Panc1 (cell line): ENCODE measurements around the gene DPYD.

Experiments used
- POLR2AphosphoS5 ChIP-seq: IDR thresholded peaks from 2 replicates; pipeline ENCODE4 v1.6.1; 2012; ENCODE audit warnings: mild to moderate bottlenecking, low read depth, low read length, moderate library complexity
- TF ChIP-seq, protein P1 (sequence below): fragments of 450-650 bp; IDR thresholded peaks from 2 replicates; pipeline ENCODE4 v1.5.1; 2017; ENCODE audit warnings: mild to moderate bottlenecking
- TF ChIP-seq, protein P2 (sequence below), 2 experiments: IDR thresholded peaks; 2 replicates each; pipeline ENCODE4 v1.6.1; 2011 to 2012; ENCODE audit warnings: low read depth in 2 of 2, control low read depth in 1 of 2, low read length in 1 of 2, mild to moderate bottlenecking in 1 of 2, moderate library complexity in 1 of 2; ENCODE audit not compliant: insufficient read depth in 1 of 2

DNA sequence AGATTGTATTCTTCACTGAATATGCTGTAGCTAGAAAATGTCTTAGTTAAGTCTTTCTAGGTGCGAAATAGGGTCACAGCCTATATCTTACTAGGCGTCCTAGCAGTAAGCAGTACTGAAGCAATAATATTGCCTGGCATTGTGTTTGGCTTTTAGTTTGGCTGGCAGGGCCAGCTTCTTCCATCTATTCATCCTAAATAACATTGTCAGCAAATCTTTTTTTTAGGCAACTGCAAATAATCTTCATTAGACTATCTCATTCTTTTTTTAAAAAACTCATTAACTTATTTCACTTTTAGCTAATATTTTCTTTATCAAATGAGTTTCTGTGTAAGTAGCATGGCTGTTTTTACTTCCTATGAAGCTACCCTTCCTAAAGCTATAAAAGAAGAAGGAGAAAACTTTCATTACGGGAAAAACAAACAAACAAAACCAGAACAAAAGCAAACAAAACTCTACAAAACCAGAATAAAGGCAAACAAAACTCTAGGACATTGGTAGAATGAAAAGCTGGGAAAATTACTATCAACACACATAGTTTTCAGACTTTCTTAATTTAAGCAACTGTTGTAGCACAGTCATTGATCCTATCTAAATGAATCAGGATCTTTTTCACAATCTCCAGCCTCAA, 506.0 kb downstream of the DPYD start:
- no peak for TF ChIP-seq POLR2AphosphoS5
- TF ChIP-seq, protein P1, sequence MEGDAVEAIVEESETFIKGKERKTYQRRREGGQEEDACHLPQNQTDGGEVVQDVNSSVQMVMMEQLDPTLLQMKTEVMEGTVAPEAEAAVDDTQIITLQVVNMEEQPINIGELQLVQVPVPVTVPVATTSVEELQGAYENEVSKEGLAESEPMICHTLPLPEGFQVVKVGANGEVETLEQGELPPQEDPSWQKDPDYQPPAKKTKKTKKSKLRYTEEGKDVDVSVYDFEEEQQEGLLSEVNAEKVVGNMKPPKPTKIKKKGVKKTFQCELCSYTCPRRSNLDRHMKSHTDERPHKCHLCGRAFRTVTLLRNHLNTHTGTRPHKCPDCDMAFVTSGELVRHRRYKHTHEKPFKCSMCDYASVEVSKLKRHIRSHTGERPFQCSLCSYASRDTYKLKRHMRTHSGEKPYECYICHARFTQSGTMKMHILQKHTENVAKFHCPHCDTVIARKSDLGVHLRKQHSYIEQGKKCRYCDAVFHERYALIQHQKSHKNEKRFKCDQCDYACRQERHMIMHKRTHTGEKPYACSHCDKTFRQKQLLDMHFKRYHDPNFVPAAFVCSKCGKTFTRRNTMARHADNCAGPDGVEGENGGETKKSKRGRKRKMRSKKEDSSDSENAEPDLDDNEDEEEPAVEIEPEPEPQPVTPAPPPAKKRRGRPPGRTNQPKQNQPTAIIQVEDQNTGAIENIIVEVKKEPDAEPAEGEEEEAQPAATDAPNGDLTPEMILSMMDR: no peak
- TF ChIP-seq, protein P2, sequence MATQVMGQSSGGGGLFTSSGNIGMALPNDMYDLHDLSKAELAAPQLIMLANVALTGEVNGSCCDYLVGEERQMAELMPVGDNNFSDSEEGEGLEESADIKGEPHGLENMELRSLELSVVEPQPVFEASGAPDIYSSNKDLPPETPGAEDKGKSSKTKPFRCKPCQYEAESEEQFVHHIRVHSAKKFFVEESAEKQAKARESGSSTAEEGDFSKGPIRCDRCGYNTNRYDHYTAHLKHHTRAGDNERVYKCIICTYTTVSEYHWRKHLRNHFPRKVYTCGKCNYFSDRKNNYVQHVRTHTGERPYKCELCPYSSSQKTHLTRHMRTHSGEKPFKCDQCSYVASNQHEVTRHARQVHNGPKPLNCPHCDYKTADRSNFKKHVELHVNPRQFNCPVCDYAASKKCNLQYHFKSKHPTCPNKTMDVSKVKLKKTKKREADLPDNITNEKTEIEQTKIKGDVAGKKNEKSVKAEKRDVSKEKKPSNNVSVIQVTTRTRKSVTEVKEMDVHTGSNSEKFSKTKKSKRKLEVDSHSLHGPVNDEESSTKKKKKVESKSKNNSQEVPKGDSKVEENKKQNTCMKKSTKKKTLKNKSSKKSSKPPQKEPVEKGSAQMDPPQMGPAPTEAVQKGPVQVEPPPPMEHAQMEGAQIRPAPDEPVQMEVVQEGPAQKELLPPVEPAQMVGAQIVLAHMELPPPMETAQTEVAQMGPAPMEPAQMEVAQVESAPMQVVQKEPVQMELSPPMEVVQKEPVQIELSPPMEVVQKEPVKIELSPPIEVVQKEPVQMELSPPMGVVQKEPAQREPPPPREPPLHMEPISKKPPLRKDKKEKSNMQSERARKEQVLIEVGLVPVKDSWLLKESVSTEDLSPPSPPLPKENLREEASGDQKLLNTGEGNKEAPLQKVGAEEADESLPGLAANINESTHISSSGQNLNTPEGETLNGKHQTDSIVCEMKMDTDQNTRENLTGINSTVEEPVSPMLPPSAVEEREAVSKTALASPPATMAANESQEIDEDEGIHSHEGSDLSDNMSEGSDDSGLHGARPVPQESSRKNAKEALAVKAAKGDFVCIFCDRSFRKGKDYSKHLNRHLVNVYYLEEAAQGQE (IDR thresholded peaks at IDR 0.05; ENCODE audit: insufficient read depth in 1 of 2, low read depth in 2 of 2, low read length in 1 of 2): no peak
